HG02852 (cell line): ENCODE measurements around the gene UBAC2.
"Not testable (repeated sequence)": the region's sequence is repeated elsewhere in the genome, so short reads cannot be mapped to it uniquely, and the experiment has no call there.

Source experiments
- ATAC-seq: cut with Tn5 transposase; IDR thresholded peaks from one replicate; pipeline ENCODE4 v1.9.1; 2021; ENCODE audit warnings: mild to moderate bottlenecking, moderate library complexity; ENCODE audit not compliant: unreplicated experiment

The UBAC2 gene

GRCh38 chr13:99388334-99388923 is 187.8 kb downstream of the UBAC2 start:
- no peak for ATAC-seq

GRCh38 chr13:99389094-99389493 is 188.4 kb downstream of the UBAC2 start:
- not testable (repeated sequence) for ATAC-seq

GRCh38 chr13:99389520-99390304 is 189.1 kb downstream of the UBAC2 start:
- ATAC-seq: no peak

- ATAC-seq: no peak
Measured at GRCh38 chr13:99390601-99391000, 189.9 kb downstream of the UBAC2 start.

- ATAC-seq: no peak
Measured at GRCh38 chr13:99391781-99392469, 191.3 kb downstream of the UBAC2 start.

- ATAC-seq: no peak
Measured at GRCh38 chr13:99392470-99393135, 191.9 kb downstream of the UBAC2 start.

GRCh38 chr13:99393391-99393790 is 192.7 kb downstream of the UBAC2 start:
- not testable (repeated sequence) for ATAC-seq

- no peak for ATAC-seq
Measured at GRCh38 chr13:99393791-99394735, 193.4 kb downstream of the UBAC2 start.

- no peak for ATAC-seq
Measured at GRCh38 chr13:99395436-99395835, 194.8 kb downstream of the UBAC2 start.

GRCh38 chr13:99396446-99396845 is 195.8 kb downstream of the UBAC2 start:
- no peak for ATAC-seq

- no peak for ATAC-seq
Measured at GRCh38 chr13:99398071-99398470, 197.4 kb downstream of the UBAC2 start.

GRCh38 chr13:99398916-99399622 is 198.4 kb downstream of the UBAC2 start:
- no peak for ATAC-seq

- no peak for ATAC-seq
Measured at GRCh38 chr13:99399623-99399974, 198.9 kb downstream of the UBAC2 start.

- ATAC-seq: no peak
Measured at GRCh38 chr13:99403458-99403971, 202.9 kb downstream of the UBAC2 start.

- ATAC-seq: no peak
Measured at GRCh38 chr13:99404005-99404755, 203.5 kb downstream of the UBAC2 start.

- no peak for ATAC-seq
Measured at GRCh38 chr13:99405966-99406365, 205.3 kb downstream of the UBAC2 start.

GRCh38 chr13:99406799-99407201 is 206.1 kb downstream of the UBAC2 start:
- no peak for ATAC-seq

- no peak for ATAC-seq
Measured at GRCh38 chr13:99407906-99408702, 207.4 kb downstream of the UBAC2 start.
